HCT116 (cell line): Measurements from ENCODE around the gene ZNF621. TPM values are rescaled to one million over a fixed set of nuclear protein-coding genes. Genes with fewer than 3 reads are reported as not detected.

Source experiments
- ATAC-seq: fragments of 200-7000 bp; cut with Tn5 transposase; 2 replicates; pipeline ENCODE4 v1.9.1; 2020; ENCODE audit warnings: mild to moderate bottlenecking, moderate library complexity
- BruUV-seq: library from RNA; stranded (reverse); fragments of 400-500 nt; replicated peaks from 2 replicates; lab custom pipeline; 2021; lab: Mats Ljungman, UMichigan
- CTCF ChIA-PET: fragments of 300-600 bp; sonication (Branson Sonifier 250); formaldehyde crosslinking; loops from one replicate; lab custom pipeline; 2021; ENCODE audit warnings: antibody characterized with exemption; lab: Charles Lee
- POLR2A ChIA-PET: fragments of 300-600, 350-600 bp; sonication (Branson Sonifier 250); formaldehyde crosslinking; loops from one replicate; lab custom pipeline; 2021; ENCODE audit warnings: antibody characterized with exemption; lab: Charles Lee
- RAD21 ChIA-PET, 2 experiments: fragments of 300-600 bp; sonication (Branson Sonifier 250); formaldehyde crosslinking; loops; one replicate each; lab custom pipeline; 2023; ENCODE audit warnings: low total read pairs in 2 of 2; ENCODE audit not compliant: uncharacterized antibody in 2 of 2, unreplicated experiment in 2 of 2, low non-redundant PET in 1 of 2; lab: Charles Lee
- DNase-seq: peaks from one replicate; pipeline ENCODE4 v3.0.0-alpha.2; 2010; ENCODE audit warnings: low read depth, low spot score
- H2AFZ ChIP-seq: fragments of 200-600 bp; shearing (Covaris generic), sonication (generic); 2 replicates; pipeline ENCODE4 v1.6.1; 2017; ENCODE audit warnings: low read depth, mixed run types, mixed read lengths, antibody characterized with exemption, low read length; ENCODE audit not compliant: poor library complexity, severe bottlenecking
- H3K27ac ChIP-seq: 2 replicates; pipeline ENCODE4 v1.5.1; 2012; ENCODE audit warnings: low read depth, low read length
- H3K27me3 ChIP-seq: fragments of 200-600 bp; sonication (generic); 2 replicates; pipeline ENCODE4 v1.6.1; 2016; ENCODE audit warnings: mixed run types, low read length, mixed read lengths; ENCODE audit not compliant: insufficient read depth
- H3K36me3 ChIP-seq, 2 experiments: fragments of 200-500 bp in 1 of 2; fragments of 200-600 bp in 1 of 2; sonication (Bioruptor generic) in 1 of 2; sonication (generic) in 1 of 2; 2 replicates each; pipeline versions ENCODE4 v1.5.1 to v1.6.1; 2014 to 2016; ENCODE audit warnings: low read length in 2 of 2, inconsistent platforms in 1 of 2, mixed read lengths in 1 of 2, mixed run types in 1 of 2; ENCODE audit not compliant: insufficient read depth in 2 of 2, control insufficient read depth in 1 of 2
- H3K4me1 ChIP-seq, 2 experiments: fragments of 200-600 bp in 1 of 2; sonication (generic) in 1 of 2; 2 replicates each; pipeline versions ENCODE4 v1.5.1 to v1.6.1; 2012 to 2017; ENCODE audit warnings: low read length in 2 of 2, inconsistent platforms in 1 of 2, mild to moderate bottlenecking in 1 of 2, mixed read lengths in 1 of 2, mixed run types in 1 of 2, moderate library complexity in 1 of 2; ENCODE audit not compliant: insufficient read depth in 2 of 2, control insufficient read depth in 1 of 2
- H3K4me2 ChIP-seq: fragments of 200-600 bp; sonication (generic); 2 replicates; pipeline ENCODE4 v1.6.1; 2017; ENCODE audit warnings: mixed run types, low read length, mixed read lengths
- H3K4me3 ChIP-seq, 2 experiments: fragments of 200-600 bp in 1 of 2; sonication (generic) in 1 of 2; replicated peaks in 1 of 2; 2 replicates each; pipeline ENCODE4 v1.5.1; 2011 to 2016; ENCODE audit warnings: low read length in 2 of 2, control low read depth in 1 of 2, low read depth in 1 of 2, mild to moderate bottlenecking in 1 of 2, mixed read lengths in 1 of 2, mixed run types in 1 of 2
- H3K79me2 ChIP-seq: fragments of 200-600 bp; sonication (generic); 2 replicates; pipeline ENCODE4 v1.6.1; 2017; ENCODE audit warnings: mild to moderate bottlenecking, mixed run types, low read length, moderate library complexity, mixed read lengths; ENCODE audit not compliant: insufficient read depth
- H3K9ac ChIP-seq: fragments of 200-600 bp; sonication (generic); 2 replicates; pipeline ENCODE4 v1.6.1; 2016; ENCODE audit warnings: low read length, mixed read lengths
- H3K9me2 ChIP-seq: fragments of 200-600 bp; sonication (generic), shearing (Covaris generic); 2 replicates; pipeline ENCODE4 v1.6.1; 2017; ENCODE audit warnings: mixed run types, mild to moderate bottlenecking, moderate library complexity; ENCODE audit not compliant: insufficient read depth
- H3K9me3 ChIP-seq, 2 experiments: fragments of 200-500 bp in 1 of 2; fragments of 200-600 bp in 1 of 2; sonication (Bioruptor generic) in 1 of 2; sonication (generic) in 1 of 2; 2 replicates each; pipeline ENCODE4 v1.6.1; 2014 to 2017; ENCODE audit warnings: low read length in 2 of 2, mixed read lengths in 2 of 2, inconsistent platforms in 1 of 2, low read depth in 1 of 2, mild to moderate bottlenecking in 1 of 2, mixed run types in 1 of 2, moderate library complexity in 1 of 2; ENCODE audit not compliant: control insufficient read depth in 1 of 2, insufficient read depth in 1 of 2
- H4K20me1 ChIP-seq: fragments of 200-600 bp; sonication (generic), shearing (Covaris generic); 2 replicates; pipeline ENCODE4 v1.6.1; 2017; ENCODE audit warnings: mixed run types, mild to moderate bottlenecking, moderate library complexity; ENCODE audit not compliant: insufficient read depth
- CBX3 ChIP-seq: IDR thresholded peaks from 2 replicates; pipeline ENCODE4 v1.6.1; 2012; ENCODE audit warnings: low read depth
- CEBPB ChIP-seq: IDR thresholded peaks from 2 replicates; pipeline ENCODE4 v1.6.1; 2012; ENCODE audit warnings: low read depth
- CTCF ChIP-seq, 3 experiments: fragments of 200-600 bp in 1 of 3; sonication (generic) in 1 of 3; IDR thresholded peaks in 2 of 3; conservative IDR thresholded peaks in 1 of 3; 2 replicates each; pipeline ENCODE4 v1.5.1; 2012 to 2017; ENCODE audit warnings: low read depth in 2 of 3, low read length in 2 of 3, antibody characterized with exemption in 1 of 3, borderline replicate concordance in 1 of 3, control low read depth in 1 of 3, mild to moderate bottlenecking in 1 of 3, mixed read lengths in 1 of 3, mixed run types in 1 of 3, moderate library complexity in 1 of 3; ENCODE audit not compliant: insufficient read depth in 1 of 3
- JUND ChIP-seq: IDR thresholded peaks from 2 replicates; pipeline ENCODE4 v1.6.1; 2012
- POLR2A ChIP-seq: IDR thresholded peaks from 2 replicates; pipeline ENCODE4 v1.7.0; 2011; ENCODE audit warnings: borderline replicate concordance; ENCODE audit not compliant: insufficient read depth, insufficient read length; ENCODE audit errors: extremely low read depth
- POLR2AphosphoS5 ChIP-seq: IDR thresholded peaks from 2 replicates; pipeline ENCODE4 v1.6.1; 2011; ENCODE audit warnings: mild to moderate bottlenecking, low read depth, low read length, moderate library complexity
- RAD21 ChIP-seq: IDR thresholded peaks from 2 replicates; pipeline ENCODE4 v1.6.1; 2012; ENCODE audit warnings: low read depth, mild to moderate bottlenecking
- REST ChIP-seq: IDR thresholded peaks from 2 replicates; pipeline ENCODE4 v1.6.1; 2012; ENCODE audit warnings: low read depth
- SIN3A ChIP-seq: IDR thresholded peaks from 2 replicates; pipeline ENCODE4 v1.6.1; 2012; ENCODE audit warnings: low read depth
- SRF ChIP-seq: IDR thresholded peaks from 2 replicates; pipeline ENCODE4 v1.6.1; 2012; ENCODE audit warnings: low read depth
- TCF7L2 ChIP-seq: IDR thresholded peaks from 2 replicates; pipeline ENCODE4 v1.7.0; 2011; ENCODE audit warnings: borderline replicate concordance, inconsistent platforms; ENCODE audit not compliant: insufficient read depth, insufficient read length; ENCODE audit errors: extremely low read depth
- YY1 ChIP-seq: IDR thresholded peaks from 2 replicates; pipeline ENCODE4 v1.6.1; 2011; ENCODE audit warnings: low read length, low read depth, moderate library complexity, mild to moderate bottlenecking; ENCODE audit not compliant: insufficient replicate concordance; ENCODE audit errors: extremely low read depth
- ZBTB33 ChIP-seq: IDR thresholded peaks from 2 replicates; pipeline ENCODE4 v1.6.1; 2011; ENCODE audit warnings: mild to moderate bottlenecking, low read length, moderate library complexity; ENCODE audit not compliant: insufficient replicate concordance; ENCODE audit errors: extremely low read depth
- intact Hi-C: fragments of 100-400 bp; cut with micrococcal nuclease; formaldehyde crosslinking; loops from 2 replicates; pipeline ENCODE4 v1.10.0; 2022
- total RNA-seq: library from RNA; stranded (reverse); gene quantifications from one replicate; pipeline ENCODE4 v1.2.1, GENCODE V29; 2021; ENCODE audit not compliant: unreplicated experiment

Gene ZNF621
- total RNA-seq, 1 experiment from 2014 or later, result 23.5 TPM

DNA sequence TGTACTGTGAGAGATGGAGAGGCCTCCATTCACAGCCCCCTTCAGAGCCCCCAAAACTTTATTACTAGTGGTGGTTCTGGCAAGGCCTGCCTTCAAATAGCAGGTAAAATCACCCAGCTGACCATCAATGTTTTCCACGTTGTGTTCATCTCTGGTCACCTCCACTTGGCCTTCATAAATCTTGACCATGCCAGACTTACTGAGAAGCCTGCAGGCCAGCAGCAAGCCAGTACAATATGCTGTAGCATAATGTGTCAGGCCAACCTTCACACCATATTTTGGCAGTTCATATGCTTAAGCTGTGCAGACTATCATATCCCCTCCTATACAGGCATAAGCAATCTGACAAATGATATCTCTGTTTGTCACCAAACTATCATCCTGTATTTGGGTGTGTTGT lies 62.1 kb downstream of the ZNF621 start:
- no peaks in the 10 kb centered on the region for H3K9me3 ChIP-seq
- TF ChIP-seq SIN3A, result no peak
- no peak for TF ChIP-seq JUND
- no peak for TF ChIP-seq TCF7L2
- no peak for TF ChIP-seq POLR2AphosphoS5
- no peak for TF ChIP-seq POLR2A
- TF ChIP-seq CEBPB, result no peak
- TF ChIP-seq ZBTB33, result no peak
- no peak for TF ChIP-seq CBX3
- TF ChIP-seq RAD21, result no peak
- no peak for TF ChIP-seq YY1
- no peak for TF ChIP-seq SRF
- no peak for TF ChIP-seq REST
- TF ChIP-seq CTCF (IDR thresholded peaks at IDR 0.05 in 2 of 3, conservative IDR thresholded peaks at IDR 0.05 in 1 of 3; ENCODE audit: borderline replicate concordance in 1 of 3, insufficient read depth in 1 of 3, low read depth in 2 of 3, low read length in 2 of 3), result no peak
- TF ChIP-seq, all 23 proteins: peak for 0
- Histone ChIP-seq H3K4me3 (no peak overlapping the region), H3K4me2 (no peak overlapping the region), H2AFZ (no peak overlapping the region), H3K36me3 (no peaks in the 10 kb centered on the region), H3K27ac (no peak overlapping the region), H3K9me2 (no peaks in the 10 kb centered on the region), H3K4me1 (no peaks in the 10 kb centered on the region), H3K27me3 (no peaks in the 10 kb centered on the region), H3K9ac (no peak overlapping the region), H3K79me2 (no peaks in the 10 kb centered on the region), H4K20me1 (no peaks in the 10 kb centered on the region)
- intact Hi-C loops, result loop anchor here (10.0 kb wide), 2 partner anchors 1128 to 1518 kb away; no protein-coding TSS in a partner anchor
- ChIA-PET CTCF (no interaction called here), POLR2A (no interaction called here), RAD21 (no interaction called here)
- DNase-seq, result no peak
- ATAC-seq, result no peak
- BruUV-seq, result no TSS peak
